Caki2 (cell line): ENCODE measurements around the gene NMT2. TPM values are rescaled to one million over a fixed set of nuclear protein-coding genes. Genes with fewer than 3 reads are reported as not detected.

Experiments
- DNase-seq: peaks from one replicate; pipeline ENCODE4 v3.0.0-alpha.2; 2015; ENCODE audit warnings: low read depth
- in situ Hi-C: cut with HindIII; loops from 2 replicates; pipeline ENCODE4 v1.10.0; 2016; ENCODE audit warnings: low sequenced_read_pairs, low pct_unique_long_range_greater_than_20kb, mixed read lengths
- total RNA-seq: library from RNA; depleted of rRNA; stranded (reverse); fragments of >200 nt; shearing (Covaris generic); gene quantifications from 2 replicates; pipeline ENCODE4 v1.2.3, GENCODE V29; 2014; ENCODE audit warnings: low replicate concordance

NMT2 gene
- total RNA-seq, 1 experiment from 2014 or later, result 36.0 TPM

GRCh38 chr10:15150563-15150962 lies 17.9 kb downstream of the NMT2 start:
- in situ Hi-C loops, result no loop called here
- DNase-seq, result no peak

DNA sequence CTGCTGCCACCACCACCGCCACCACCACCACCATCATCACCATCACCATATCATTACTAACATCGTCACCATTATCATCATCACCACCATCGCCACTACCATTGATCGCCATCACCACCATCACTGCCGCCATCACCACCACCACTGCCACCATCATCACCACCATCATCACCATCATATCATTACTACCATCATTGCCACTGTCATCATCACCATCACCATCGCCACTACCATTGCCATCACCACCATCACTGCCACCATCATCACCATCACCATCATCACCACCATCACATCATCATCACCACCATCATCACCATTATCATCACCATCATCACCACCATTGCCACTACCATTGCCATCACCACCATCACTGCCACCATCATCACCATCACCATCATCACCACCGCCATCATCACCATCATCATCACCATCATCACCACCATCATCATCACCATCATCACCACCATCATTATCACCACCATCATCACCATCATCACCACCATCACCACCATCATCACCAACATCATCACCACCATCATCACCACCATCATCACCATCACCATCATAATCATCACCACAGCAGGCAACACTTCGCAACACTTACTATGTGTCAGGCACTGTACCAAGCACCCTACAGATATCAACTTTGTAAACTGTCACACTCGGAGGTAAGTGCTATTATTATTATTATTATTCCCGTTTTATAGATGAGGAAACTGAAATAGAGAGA lies 19.3 kb downstream of the NMT2 start:
- in situ Hi-C loops, result no loop called here
- DNase-seq, result no peak

DNA sequence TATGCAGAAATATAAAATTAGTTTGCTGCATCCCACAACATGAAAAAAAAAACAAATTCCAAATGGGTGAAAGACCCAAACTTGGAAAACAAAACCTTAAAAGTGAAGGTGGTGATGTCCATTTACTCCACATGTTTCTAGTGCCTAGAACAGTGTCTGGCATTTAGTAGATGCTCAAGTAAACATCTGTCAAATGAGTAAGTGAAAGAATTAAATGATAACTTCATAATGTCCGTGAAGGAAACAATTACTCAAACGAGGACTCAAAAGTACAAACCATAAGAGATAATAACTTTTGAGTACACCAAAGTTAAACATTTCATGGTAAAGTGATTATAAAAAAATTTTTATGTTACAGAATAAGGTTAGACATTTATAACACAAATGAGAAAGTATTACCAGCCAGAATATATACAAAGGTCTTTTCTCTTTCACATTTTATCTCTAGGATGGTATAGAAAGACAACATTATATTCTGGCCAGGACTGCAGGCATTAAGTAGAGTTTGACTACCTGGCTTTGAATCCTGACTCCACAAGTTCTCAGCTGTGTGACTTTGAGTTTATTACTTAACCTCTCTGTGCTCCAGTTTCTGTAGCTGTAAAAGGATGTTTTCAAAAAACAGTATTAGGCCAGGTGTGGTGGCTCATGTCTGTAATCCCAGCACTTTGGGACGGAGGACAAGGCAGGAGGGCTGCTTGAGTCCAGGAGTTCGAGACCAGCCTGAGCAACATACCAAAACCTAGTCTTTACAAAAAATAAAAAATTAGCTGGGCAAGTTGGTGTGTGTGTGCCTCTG lies 20.7 kb downstream of the NMT2 start:
- in situ Hi-C loops, result no loop called here
- no peak for DNase-seq

DNA sequence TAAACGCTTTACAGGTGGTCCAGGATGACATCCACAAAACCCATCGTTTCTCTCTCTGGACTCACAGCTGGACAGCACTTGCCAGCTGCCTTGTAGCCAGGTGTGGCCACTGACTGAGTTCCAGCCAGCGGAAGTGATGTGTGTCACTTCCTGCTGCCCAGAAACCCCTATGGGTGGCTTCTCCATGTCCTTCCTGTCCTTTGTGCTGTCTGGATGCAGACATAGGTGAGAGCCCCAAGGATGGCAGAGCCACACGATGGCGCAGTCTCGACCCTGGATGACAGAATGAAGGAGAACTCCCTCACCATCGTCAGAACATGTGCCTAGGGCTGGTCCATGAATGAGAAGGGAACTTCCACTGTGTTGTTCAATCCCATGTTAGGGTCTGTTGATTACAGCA lies 22.1 kb downstream of the NMT2 start:
- in situ Hi-C loops, result no loop called here

DNA sequence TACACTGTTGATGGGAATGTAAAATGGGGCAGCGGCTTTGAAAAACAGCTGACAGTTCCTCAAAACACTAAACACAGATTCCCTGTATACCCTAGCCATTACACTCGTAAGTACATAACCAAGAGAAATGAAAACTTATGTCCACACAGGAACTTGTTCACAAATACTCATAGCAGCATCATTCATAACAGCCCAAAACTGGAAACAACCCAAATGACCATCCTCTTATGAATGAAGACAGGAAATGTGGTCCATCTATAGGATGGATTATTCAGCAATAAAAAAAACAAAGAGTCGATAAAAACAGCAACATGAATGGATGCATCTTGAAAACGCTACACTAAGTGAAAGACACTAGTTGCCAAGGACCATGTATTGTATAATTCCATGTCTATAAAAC lies 23.7 kb downstream of the NMT2 start:
- in situ Hi-C loops, result no loop called here
- DNase-seq, result no peak

More for the DNA sequence above, 22.1 kb downstream of the NMT2 start:
- DNase-seq, result no peak

- in situ Hi-C loops, result no loop called here
- no peak for DNase-seq
Observed at GRCh38 chr10:15141136-15142054, 27.1 kb downstream of the NMT2 start.

DNA sequence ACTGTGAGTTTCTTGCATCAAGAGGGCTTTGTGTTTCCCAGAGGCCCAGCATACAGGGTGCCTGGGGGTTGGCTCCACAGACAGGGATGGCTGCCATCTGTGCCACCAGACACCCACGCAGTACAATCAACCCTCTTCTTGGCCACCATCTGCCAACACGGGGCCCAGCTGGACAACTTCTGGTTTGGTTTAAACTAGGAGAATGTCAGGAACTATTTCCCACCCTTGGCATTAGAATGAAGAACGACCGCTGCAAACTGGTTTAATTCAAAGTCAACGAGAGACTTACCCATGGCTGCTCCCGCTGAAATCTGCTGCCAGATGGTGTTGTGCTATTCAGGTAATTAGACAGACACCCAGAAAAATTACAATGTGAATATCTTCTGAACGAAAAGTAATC lies 27.8 kb downstream of the NMT2 start:
- no peak for DNase-seq
- in situ Hi-C loops, result no loop called here

DNA sequence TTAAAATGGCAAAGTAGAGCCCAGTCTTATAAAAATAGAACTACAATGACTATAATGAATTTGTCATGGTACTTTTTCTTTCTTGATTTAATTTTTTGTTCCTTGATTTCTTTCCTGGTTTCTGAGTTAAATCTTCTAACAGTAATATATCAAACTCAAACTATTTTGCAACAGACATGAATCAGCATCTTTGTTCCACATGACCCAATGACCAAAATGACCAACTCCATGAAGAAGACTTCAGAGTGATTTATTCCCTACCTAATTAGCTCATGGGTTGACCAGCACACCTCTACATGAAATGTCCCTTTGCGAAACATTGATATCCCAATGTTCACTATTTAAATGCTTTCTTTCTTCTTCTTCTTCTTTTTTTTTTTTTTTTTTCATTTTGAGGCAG lies 30.9 kb downstream of the NMT2 start:
- DNase-seq, result peak; percentile 52
- in situ Hi-C loops, result no loop called here

- in situ Hi-C loops, result no loop called here
- DNase-seq, result no peak
Observed at GRCh38 chr10:15137036-15137359, 31.5 kb downstream of the NMT2 start.

DNA sequence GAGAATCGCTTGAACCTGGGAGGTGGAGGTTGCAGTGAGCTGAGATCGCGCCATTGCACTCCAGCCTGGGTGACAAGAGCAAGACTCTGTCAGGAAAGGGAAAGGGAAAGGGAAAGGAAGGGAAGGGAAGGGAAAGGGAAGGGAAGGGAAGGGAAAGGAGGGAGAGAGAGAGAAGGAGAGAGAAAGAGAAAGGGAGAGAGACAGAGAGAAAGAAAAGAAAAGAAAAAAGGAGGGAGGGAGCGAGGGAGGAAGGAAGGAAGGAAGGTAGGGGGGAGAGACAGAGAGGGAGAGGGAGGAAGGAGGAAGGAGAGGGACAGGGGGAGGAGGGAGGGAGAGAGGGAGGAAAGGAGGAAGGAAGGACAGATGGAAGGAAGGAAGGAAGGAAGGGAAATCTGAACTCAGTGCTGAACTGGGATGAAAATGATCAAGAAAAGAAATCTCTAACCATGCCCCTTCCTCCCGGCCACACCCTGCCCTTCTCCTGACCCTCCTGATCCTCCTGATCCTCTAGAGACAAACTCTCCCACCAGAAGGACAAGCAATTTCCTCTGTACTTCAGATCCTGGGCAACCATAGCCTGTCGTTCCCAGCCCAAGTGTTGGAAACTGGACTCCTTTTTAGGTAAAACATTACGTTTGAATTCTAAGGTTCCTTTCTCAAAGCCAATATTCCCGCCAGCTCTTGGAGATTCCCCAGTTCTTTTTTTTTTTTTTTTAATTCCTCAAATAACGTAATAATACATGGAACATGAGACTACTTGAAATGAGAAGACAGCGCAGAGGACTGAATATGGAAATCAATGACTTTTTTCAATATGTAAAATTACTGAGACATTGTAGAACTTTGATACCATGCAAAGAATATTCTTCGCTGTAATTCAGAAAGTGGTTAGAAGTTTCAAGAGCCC lies 32.1 kb downstream of the NMT2 start:
- no peak for DNase-seq
- in situ Hi-C loops, result no loop called here

- in situ Hi-C loops, result no loop called here
Observed at GRCh38 chr10:15131330-15131729, 37.2 kb downstream of the NMT2 start.

GRCh38 chr10:15124908-15125307 lies 43.6 kb downstream of the NMT2 start:
- no peak for DNase-seq
- in situ Hi-C loops, result no loop called here

More at GRCh38 chr10:15131330-15131729, 37.2 kb downstream of the NMT2 start:
- DNase-seq, result no peak

- in situ Hi-C loops, result no loop called here
- DNase-seq, result no peak
Observed at GRCh38 chr10:15124190-15124589, 44.3 kb downstream of the NMT2 start.

DNA sequence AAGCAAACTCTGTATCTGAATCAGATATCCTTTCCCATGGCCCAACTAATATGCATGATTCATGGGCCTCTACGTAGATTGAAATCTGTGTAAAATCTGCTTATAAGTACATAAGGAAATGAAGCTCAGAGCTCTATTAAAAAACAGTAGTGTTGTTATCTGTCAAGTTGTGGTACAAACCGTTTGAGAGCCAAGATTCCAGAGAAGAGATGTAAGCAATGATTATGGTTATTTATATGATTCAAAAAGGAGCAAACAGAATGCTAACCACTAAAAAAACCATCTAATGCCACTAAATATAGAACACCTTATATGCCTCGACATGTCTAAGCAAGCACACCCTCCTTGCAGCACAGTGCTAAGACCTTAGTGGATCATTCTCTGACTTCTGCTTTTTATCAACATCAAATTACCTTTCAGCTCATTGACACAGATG lies 44.7 kb downstream of the NMT2 start:
- in situ Hi-C loops, result no loop called here
- DNase-seq, result no peak

GRCh38 chr10:15122477-15123030 lies 45.9 kb downstream of the NMT2 start:
- DNase-seq, result no peak
- in situ Hi-C loops, result no loop called here

DNA sequence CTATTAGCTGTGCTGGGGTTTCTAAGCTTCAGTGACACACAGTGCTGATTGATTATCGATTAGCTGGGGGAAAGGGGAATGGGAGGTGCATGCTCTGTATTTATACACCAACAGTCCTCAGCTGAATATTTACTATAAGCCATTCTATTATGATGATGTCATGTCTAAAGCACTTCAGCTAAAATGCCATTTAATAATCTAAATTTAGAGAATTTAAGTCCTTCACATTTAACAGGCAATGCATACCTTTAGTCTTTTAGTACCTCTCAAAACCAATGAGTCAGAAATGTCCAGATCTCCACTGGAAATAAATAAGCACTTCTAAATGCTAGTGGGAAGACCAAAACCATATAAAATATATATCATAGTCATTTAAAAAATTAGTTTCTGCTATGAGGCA lies 46.8 kb downstream of the NMT2 start:
- in situ Hi-C loops, result no loop called here
- DNase-seq, result no peak

GRCh38 chr10:15120523-15120922 lies 48.0 kb downstream of the NMT2 start:
- DNase-seq, result no peak
- in situ Hi-C loops, result no loop called here

DNA sequence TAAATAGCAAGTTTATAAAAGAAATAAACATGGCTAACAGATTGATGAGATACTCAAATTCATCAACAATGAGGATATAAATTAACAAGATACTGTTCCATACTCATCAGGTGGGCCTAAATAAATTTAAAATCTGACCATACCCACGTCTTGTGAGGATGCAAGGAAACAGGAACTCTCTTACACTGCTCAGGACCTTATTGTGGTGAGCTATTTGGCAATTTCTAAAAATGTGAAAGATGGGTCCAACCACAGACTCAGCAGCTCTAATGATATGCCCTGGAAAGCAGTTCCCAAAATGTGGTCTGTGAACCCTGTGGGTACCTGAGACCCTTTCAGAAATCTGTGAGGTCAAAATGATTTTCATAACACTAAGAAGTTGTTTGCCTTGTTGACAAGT lies 49.9 kb downstream of the NMT2 start:
- no peak for DNase-seq
- in situ Hi-C loops, result no loop called here
